NT2/D1 (cell line): ENCODE measurements around the gene ARF4.
"Not testable (repeated sequence)": the region's sequence is repeated elsewhere in the genome, so short reads cannot be mapped to it uniquely, and the experiment has no call there.

Experiments
- DNase-seq: peaks from one replicate; pipeline ENCODE4 v3.0.0-alpha.2; 2011; ENCODE audit warnings: low read depth, low spot score
- H3K27me3 ChIP-seq: 2 replicates; pipeline ENCODE4 v1.6.0; 2011; ENCODE audit warnings: mild to moderate bottlenecking; ENCODE audit not compliant: insufficient read length, insufficient read depth
- H3K36me3 ChIP-seq: 2 replicates; pipeline ENCODE4 v1.6.1; 2011; ENCODE audit warnings: mild to moderate bottlenecking, low read length, mixed read lengths; ENCODE audit not compliant: insufficient read depth, insufficient read length
- H3K4me1 ChIP-seq: 2 replicates; pipeline ENCODE4 v1.5.1; 2011; ENCODE audit not compliant: insufficient read depth, insufficient read length
- H3K4me3 ChIP-seq: 2 replicates; pipeline ENCODE4 v1.5.1; 2011; ENCODE audit warnings: low read depth; ENCODE audit not compliant: insufficient read length
- H3K9ac ChIP-seq: 2 replicates; pipeline ENCODE4 v1.6.0; 2011; ENCODE audit warnings: low read depth; ENCODE audit not compliant: insufficient read length
- H3K9me3 ChIP-seq: 2 replicates; pipeline ENCODE4 v1.5.1; 2011; ENCODE audit warnings: mild to moderate bottlenecking, low read length; ENCODE audit not compliant: insufficient read depth
- SUZ12 ChIP-seq: IDR thresholded peaks from 2 replicates; pipeline ENCODE4 v1.6.1; 2011; ENCODE audit not compliant: insufficient read length, insufficient read depth; ENCODE audit errors: extremely low read depth
- YY1 ChIP-seq: IDR thresholded peaks from 2 replicates; pipeline ENCODE4 v1.6.1; 2011; ENCODE audit not compliant: insufficient read length, insufficient read depth
- ZNF274 ChIP-seq: IDR thresholded peaks from 2 replicates; pipeline ENCODE4 v1.6.1; 2011; ENCODE audit warnings: mild to moderate bottlenecking, low read depth, low read length

ARF4 gene

DNA sequence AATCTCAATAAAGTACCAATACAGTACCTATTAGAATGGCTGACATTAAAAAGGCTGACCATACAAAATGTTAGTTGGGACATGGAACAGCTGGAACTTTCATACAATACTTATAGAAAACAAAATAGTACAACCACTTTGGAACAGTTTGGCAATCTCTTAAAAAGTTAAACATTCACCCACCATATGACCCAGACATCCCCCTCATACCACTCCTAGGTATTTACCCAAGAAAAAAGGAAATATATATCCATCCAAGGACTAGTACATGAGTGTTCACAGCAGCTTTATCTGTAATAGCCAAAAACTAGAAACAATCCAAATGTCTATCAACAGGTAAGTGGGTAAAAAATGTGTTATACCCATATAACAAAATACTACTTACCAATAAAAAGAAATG, 25.2 kb upstream of the ARF4 start:
- no peaks in the 10 kb centered on the region for H3K4me1 ChIP-seq
- H3K36me3 ChIP-seq = peaks cover 15% of the 10 kb centered on the region
- no peak overlapping the region for H3K4me3 ChIP-seq
- no peaks in the 10 kb centered on the region for H3K9me3 ChIP-seq
- TF ChIP-seq SUZ12 (no peak), ZNF274 (no peak), YY1 (no peak)
- H3K27me3 ChIP-seq = no peaks in the 10 kb centered on the region
- DNase-seq = no peak
- H3K9ac ChIP-seq = no peak overlapping the region

DNA sequence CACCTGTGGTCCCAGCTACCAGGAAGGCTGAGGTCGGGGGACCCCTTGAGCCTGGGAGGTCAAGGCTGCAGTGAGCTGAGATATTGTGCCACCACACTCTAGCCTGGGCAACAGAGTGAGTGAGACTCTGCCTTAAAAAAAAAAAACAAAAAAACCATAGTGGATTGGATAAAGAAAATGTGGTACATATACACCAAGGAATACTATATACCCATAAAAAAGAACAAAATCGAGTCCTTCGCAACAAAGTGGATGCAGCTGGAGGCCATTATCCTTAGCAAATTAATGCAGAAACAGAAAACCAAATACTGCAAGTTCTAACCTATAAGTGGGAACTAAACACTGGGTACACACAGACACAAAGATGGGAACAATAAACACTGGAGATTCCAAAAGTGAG, 20.6 kb upstream of the ARF4 start:
- Histone ChIP-seq H3K27me3 (no peaks in the 10 kb centered on the region), H3K4me3 (no peak overlapping the region), H3K4me1 (no peaks in the 10 kb centered on the region), H3K9ac (no peak overlapping the region), H3K9me3 (no peaks in the 10 kb centered on the region), H3K36me3 (no peaks in the 10 kb centered on the region)
- DNase-seq = no peak
- no peak for TF ChIP-seq YY1
- TF ChIP-seq SUZ12 = no peak
- TF ChIP-seq ZNF274 = no peak

DNA sequence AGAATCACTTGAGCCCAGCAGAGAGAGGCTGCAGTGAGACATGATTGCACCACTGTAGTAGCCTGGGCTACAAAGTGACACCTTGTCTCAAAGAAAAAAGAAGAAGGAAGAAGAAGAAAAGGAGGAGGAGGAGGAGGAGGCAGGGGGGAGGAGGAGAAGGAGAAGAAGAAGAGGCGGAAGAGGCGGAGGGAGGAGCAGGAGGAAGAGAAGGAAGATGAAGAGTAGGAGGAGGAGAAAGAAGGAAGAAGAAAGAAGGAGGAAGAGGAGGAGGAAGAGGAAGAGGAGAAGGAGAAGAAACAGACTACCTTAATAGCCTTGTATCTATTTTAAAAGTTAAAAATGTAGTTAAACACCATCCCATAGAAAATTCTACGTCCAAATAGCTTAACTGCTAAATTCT, 19.1 kb upstream of the ARF4 start:
- H3K36me3 ChIP-seq = no peaks in the 10 kb centered on the region
- H3K4me3 ChIP-seq = no peak overlapping the region
- no peak overlapping the region for H3K9ac ChIP-seq
- no peaks in the 10 kb centered on the region for H3K9me3 ChIP-seq
- no peak for DNase-seq
- no peaks in the 10 kb centered on the region for H3K4me1 ChIP-seq
- no peaks in the 10 kb centered on the region for H3K27me3 ChIP-seq
- TF ChIP-seq SUZ12 = no peak
- TF ChIP-seq YY1 = no peak
- no peak for TF ChIP-seq ZNF274

DNA sequence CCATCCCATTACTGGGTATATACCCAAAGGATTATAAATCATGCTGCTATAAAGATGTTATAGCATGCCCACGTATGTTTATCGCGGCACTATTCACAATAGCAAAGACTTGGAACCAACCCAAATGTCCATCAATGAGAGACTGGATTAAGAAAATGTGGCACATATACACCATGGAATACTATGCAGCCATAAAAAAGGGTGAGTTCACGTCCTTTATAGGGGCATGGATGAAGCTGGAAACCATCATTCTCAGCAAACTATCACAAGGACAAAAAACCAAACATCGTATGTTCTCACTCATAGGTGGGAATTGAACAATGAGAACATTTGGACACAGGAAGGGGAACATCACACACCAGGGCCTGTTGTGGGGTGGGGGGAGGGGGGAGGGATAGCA, 14.7 kb upstream of the ARF4 start:
- not testable (repeated sequence) for DNase-seq

DNA sequence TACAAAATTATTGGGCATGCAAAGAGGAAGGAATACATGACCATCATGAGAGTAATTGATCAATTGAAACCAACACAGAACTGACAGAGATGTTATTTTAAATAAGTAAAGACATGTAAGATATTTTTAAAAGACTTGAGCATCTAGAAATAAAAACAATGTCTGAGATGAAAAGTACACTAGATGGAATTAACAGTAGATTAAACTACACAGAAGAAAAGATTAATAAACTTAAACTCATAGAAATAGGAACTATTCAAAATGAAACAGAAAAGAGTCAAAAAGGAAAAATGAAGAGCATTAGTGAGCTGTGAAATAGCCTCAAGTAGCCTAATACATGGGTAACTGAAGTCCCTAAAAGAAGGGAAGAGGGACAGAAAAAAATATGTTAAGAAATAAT, 8.5 kb upstream of the ARF4 start:
- no peak for TF ChIP-seq YY1
- no peak for TF ChIP-seq SUZ12
- TF ChIP-seq ZNF274 = no peak
- DNase-seq = no peak
- Histone ChIP-seq H3K27me3 (no peaks in the 10 kb centered on the region), H3K4me1 (no peaks in the 10 kb centered on the region), H3K9me3 (peaks cover 9% of the 10 kb centered on the region; the same call in 1 of the 2 replicates), H3K9ac (no peak overlapping the region), H3K4me3 (no peak overlapping the region), H3K36me3 (peaks cover 11% of the 10 kb centered on the region)

More for the DNA sequence above, 14.7 kb upstream of the ARF4 start:
- H3K9ac ChIP-seq, H3K36me3 ChIP-seq, H3K9me3 ChIP-seq, H3K4me1 ChIP-seq, H3K27me3 ChIP-seq, H3K4me3 ChIP-seq: not testable (repeated sequence)

DNA sequence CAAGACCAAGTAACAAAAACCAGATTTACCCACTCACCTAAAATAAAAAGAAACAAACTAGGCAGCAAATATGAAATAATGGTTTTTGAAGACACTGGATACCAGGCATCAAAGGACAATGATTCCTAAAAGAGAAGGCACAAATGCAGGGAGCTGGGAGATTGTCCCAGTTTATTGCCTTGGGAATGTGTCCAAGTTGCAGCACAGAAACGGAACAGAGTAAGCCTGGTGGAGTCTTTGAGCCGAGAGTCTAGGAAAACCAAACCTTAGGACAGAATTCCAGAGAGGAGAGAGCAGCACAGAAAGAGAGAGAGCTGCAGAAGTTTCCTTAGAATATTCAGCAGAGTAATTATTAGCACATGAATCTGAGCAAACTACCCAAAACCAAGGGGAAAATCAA, 7.8 kb upstream of the ARF4 start:
- TF ChIP-seq YY1 (no peak), ZNF274 (no peak), SUZ12 (no peak)
- Histone ChIP-seq H3K4me1 (no peaks in the 10 kb centered on the region), H3K9ac (no peak overlapping the region), H3K27me3 (no peaks in the 10 kb centered on the region), H3K9me3 (peaks cover 9% of the 10 kb centered on the region; the same call in 1 of the 2 replicates), H3K4me3 (no peak overlapping the region), H3K36me3 (peaks cover 16% of the 10 kb centered on the region)
- no peak for DNase-seq

DNA sequence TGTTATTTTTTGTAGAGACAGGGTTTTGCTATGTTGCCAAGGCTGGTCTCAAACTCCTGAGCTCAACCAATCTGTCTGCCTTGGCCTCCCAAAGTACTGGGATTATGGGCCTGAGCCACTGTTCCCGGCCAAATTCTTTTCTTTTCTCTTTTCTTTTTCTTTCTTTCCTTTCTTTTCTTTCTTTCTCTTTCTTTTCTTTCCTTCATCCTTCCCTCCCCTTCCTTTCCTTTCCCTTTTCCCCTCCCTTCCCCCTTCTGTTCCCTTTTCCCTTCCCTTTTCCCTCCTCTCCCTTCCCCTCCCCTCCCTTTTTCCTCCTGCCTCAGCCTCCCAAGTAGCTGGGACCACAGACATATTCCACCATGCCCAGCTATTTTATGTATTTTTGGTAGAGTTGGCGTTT, 3.1 kb upstream of the ARF4 start:
- no peak for DNase-seq
- no peak overlapping the region for H3K4me3 ChIP-seq
- TF ChIP-seq ZNF274 = no peak
- TF ChIP-seq YY1 = no peak
- no peak for TF ChIP-seq SUZ12
- H3K9ac ChIP-seq = no peak overlapping the region
- H3K9me3 ChIP-seq = no peaks in the 10 kb centered on the region
- H3K27me3 ChIP-seq = no peaks in the 10 kb centered on the region
- H3K4me1 ChIP-seq = no peaks in the 10 kb centered on the region
- H3K36me3 ChIP-seq = peaks cover 23% of the 10 kb centered on the region
